Measurements from ENCODE around the gene HEXIM1. TPM values are rescaled to one million over a fixed set of nuclear protein-coding genes. Genes with fewer than 3 reads are reported as not detected.

Gene HEXIM1
- total RNA-seq, 1 experiment from 2014 or later = 29.6 TPM

GRCh38 chr17:45147581-45148182 is 593 bp upstream of the HEXIM1 start (continued):
- TF ChIP-seq IRF1 (CRISPR knock-in tag; IDR thresholded peaks at IDR 0.05) = no peak
- no peak for TF ChIP-seq OVOL2 (CRISPR knock-in tag; IDR thresholded peaks at IDR 0.05; ENCODE audit: borderline replicate concordance)
- TF ChIP-seq ZNF416 (CRISPR knock-in tag; IDR thresholded peaks at IDR 0.05) = no peak
- TF ChIP-seq ETV6 (CRISPR knock-in tag; IDR thresholded peaks at IDR 0.05) = no peak
- no peak for TF ChIP-seq NR3C1 (CRISPR knock-in tag; conservative IDR thresholded peaks at IDR 0.05; ENCODE audit: low read depth)
- TF ChIP-seq E2F4 (CRISPR knock-in tag; IDR thresholded peaks at IDR 0.05; ENCODE audit: borderline replicate concordance, low read depth) = no peak
- 0 out of 2 replicates have a peak, but pooled peaks have one; percentile 62 for TF ChIP-seq ZNF532 (CRISPR knock-in tag; IDR thresholded peaks at IDR 0.05; ENCODE audit: borderline replicate concordance)
- no peak; the same call in 1 of the 2 replicates for TF ChIP-seq CREM (CRISPR knock-in tag; IDR thresholded peaks at IDR 0.05)
- 0 out of 2 replicates have a peak, but pooled peaks have one; percentile 26 for TF ChIP-seq GTF2I (CRISPR knock-in tag; conservative IDR thresholded peaks at IDR 0.05)
- TF ChIP-seq SOX15 (CRISPR knock-in tag; IDR thresholded peaks at IDR 0.05) = no peak
- TF ChIP-seq CREB1 (CRISPR knock-in tag; IDR thresholded peaks at IDR 0.05) = no peak
- TF ChIP-seq TEAD4 (CRISPR knock-in tag; IDR thresholded peaks at IDR 0.05) = no peak
- peak; percentile 50; the same call in 1 of the 2 replicates for TF ChIP-seq GABPB1 (CRISPR knock-in tag; IDR thresholded peaks at IDR 0.05)
- no peak for TF ChIP-seq E2F5 (CRISPR knock-in tag; IDR thresholded peaks at IDR 0.05)
- TF ChIP-seq CDX4 (CRISPR knock-in tag; IDR thresholded peaks at IDR 0.05; ENCODE audit: borderline replicate concordance) = no peak
- 0 out of 2 replicates have a peak, but pooled peaks have one; percentile 29 for TF ChIP-seq E2F1 (CRISPR knock-in tag; IDR thresholded peaks at IDR 0.05)
- TF ChIP-seq NFATC4 (CRISPR knock-in tag; IDR thresholded peaks at IDR 0.05) = no peak
- no peak for TF ChIP-seq ELF4 (CRISPR knock-in tag; IDR thresholded peaks at IDR 0.05; ENCODE audit: low read depth)
- TF ChIP-seq ATF6 (CRISPR knock-in tag; IDR thresholded peaks at IDR 0.05) = no peak
- TF ChIP-seq JAZF1 (CRISPR knock-in tag; IDR thresholded peaks at IDR 0.05) = no peak
- no peak for TF ChIP-seq FOXP1 (CRISPR knock-in tag; IDR thresholded peaks at IDR 0.05; ENCODE audit: borderline replicate concordance)
- TF ChIP-seq TCF7 (CRISPR knock-in tag; IDR thresholded peaks at IDR 0.05; ENCODE audit: low read depth) = no peak
- no peak for TF ChIP-seq JUN (CRISPR knock-in tag; IDR thresholded peaks at IDR 0.05)
- peak; percentile 21; the same call in 1 of the 2 replicates for TF ChIP-seq ZMAT4 (CRISPR knock-in tag; IDR thresholded peaks at IDR 0.05)
- TF ChIP-seq ZSCAN18 (CRISPR knock-in tag; IDR thresholded peaks at IDR 0.05) = no peak
- no peak for TF ChIP-seq USF2 (CRISPR knock-in tag; IDR thresholded peaks at IDR 0.05)
